Measurements from ENCODE around the gene PTGIS.

GRCh38 chr20:49590163-49591017 lies 22.5 kb upstream of the PTGIS start:
- TF ChIP-seq CTCF (conservative IDR thresholded peaks at IDR 0.05; ENCODE audit: low read depth, low read length) (no peak), POLR2A (IDR thresholded peaks at IDR 0.05; ENCODE audit: low read depth, low read length) (no peak), RAD21 (IDR thresholded peaks at IDR 0.05; ENCODE audit: low read length) (no peak), SMC3 (IDR thresholded peaks at IDR 0.05; ENCODE audit: low read depth, low read length) (no peak), CEBPB (IDR thresholded peaks at IDR 0.05; ENCODE audit: low read depth, low read length) (no peak), MXI1 (IDR thresholded peaks at IDR 0.05; ENCODE audit: borderline replicate concordance, low read depth, low read length) (no peak), MAZ (IDR thresholded peaks at IDR 0.05; ENCODE audit: borderline replicate concordance, low read depth, low read length) (no peak), CHD1 (IDR thresholded peaks at IDR 0.05; ENCODE audit: low read depth, low read length) (no peak), RCOR1 (IDR thresholded peaks at IDR 0.05; ENCODE audit: insufficient replicate concordance, low read length) (no peak), USF2 (IDR thresholded peaks at IDR 0.05; ENCODE audit: low read depth, low read length) (no peak), BHLHE40 (IDR thresholded peaks at IDR 0.05; ENCODE audit: low read depth, low read length) (no peak), NFE2L2 (IDR thresholded peaks at IDR 0.05; ENCODE audit: low read depth, low read length) (no peak)
